ENCODE results near the gene ETV7.
"Not testable (repeated sequence)": the region's sequence is repeated elsewhere in the genome, so short reads cannot be mapped to it uniquely, and the experiment has no call there.

ETV7 gene

GRCh38 chr6:36414481-36414880, 27.0 kb upstream of the ETV7 start:
- H3K9me3 Mint-ChIP-seq = peaks cover 4% of the 10 kb centered on the region
- peaks cover 12% of the 10 kb centered on the region for H3K27me3 Mint-ChIP-seq (ENCODE audit: low read depth)
- H3K36me3 Mint-ChIP-seq (ENCODE audit: low read depth) = no peaks in the 10 kb centered on the region
- H3K4me3 Mint-ChIP-seq = no peak overlapping the region
- no peak for TF ChIP-seq CTCF (IDR thresholded peaks at IDR 0.05; ENCODE audit: unreplicated experiment in 3 of 3)
- no peak overlapping the region for H3K27ac Mint-ChIP-seq
- no peaks in the 10 kb centered on the region for H3K4me1 Mint-ChIP-seq

DNA sequence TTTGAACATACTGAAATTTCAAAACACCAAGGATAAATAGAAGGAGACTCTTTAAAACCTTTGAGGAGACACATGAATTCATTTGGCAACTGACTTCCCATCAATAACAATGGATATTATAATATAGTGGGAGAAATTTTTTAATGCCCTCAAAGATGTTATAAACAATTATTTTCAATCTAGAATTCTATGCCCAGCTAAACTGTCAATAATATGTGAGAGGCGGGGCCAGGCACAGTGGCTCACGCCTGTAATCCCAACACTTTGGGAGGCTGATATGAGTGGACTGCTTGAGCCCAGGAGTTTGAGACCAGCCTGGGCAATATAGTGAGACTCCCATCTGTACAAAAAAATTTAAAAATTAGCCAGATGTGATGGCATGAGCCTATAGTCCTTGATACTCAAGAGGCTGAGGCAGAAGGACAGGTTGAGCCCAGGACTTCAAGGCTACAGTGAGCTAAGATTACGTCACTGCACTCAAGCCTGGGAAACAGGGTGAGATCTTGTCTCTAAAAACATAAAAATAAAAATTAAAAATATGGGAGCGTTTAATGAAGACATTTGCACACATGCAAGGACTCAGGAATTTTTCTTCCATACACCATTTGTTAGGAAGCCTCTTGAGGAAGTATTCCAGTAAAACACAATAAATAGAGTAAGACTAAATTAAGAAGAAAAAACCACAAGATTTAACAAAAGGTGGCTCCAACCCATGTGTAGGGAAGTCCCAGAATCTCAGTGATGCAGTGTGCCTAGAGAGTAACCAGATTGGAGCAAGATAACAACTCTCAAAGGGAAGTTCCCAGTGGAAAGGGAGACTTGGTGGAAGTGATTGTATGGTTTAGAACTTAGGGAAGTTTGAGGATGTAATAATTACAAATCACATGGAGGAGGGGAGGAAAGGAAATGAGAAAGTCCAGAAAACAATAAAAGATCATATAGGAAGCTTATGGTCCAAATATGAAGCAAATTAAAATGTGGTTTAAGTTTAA, 26.3 kb upstream of the ETV7 start:
- Mint-ChIP-seq H3K4me3 (no peak overlapping the region), H3K4me1 (no peaks in the 10 kb centered on the region), H3K27me3 (ENCODE audit: low read depth) (peaks cover 12% of the 10 kb centered on the region), H3K36me3 (ENCODE audit: low read depth) (no peaks in the 10 kb centered on the region), H3K9me3 (peaks cover 4% of the 10 kb centered on the region), H3K27ac (no peak overlapping the region)
- no peak for TF ChIP-seq CTCF (IDR thresholded peaks at IDR 0.05; ENCODE audit: unreplicated experiment in 3 of 3)

DNA sequence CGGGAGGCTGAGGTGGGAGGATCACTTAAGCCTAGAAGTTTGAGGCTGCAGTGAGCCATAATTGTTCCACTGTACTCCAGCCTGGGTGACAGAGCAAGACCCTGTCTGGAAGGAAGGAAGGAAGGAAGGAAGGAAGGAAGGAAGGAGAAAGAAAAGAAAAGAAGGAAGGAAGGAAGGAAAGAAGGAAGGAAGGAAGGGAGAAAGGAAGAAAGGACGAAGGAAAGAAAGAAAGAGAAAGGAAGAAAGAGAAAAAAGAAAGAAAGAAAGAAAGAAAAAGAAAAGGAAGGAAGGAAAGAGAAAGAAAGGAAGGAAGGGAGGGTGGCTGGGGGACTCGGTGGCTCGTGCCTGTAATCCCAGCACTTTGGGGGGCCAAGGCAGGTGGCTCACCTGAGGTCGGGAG, 22.2 kb upstream of the ETV7 start:
- H3K27ac Mint-ChIP-seq, H3K9me3 Mint-ChIP-seq: not testable (repeated sequence)
- peaks cover 12% of the 10 kb centered on the region for H3K27me3 Mint-ChIP-seq (ENCODE audit: low read depth)

GRCh38 chr6:36404164-36404563, 16.7 kb upstream of the ETV7 start:
- H3K4me1 Mint-ChIP-seq = no peaks in the 10 kb centered on the region
- H3K27ac Mint-ChIP-seq = no peak overlapping the region
- no peak for TF ChIP-seq CTCF (IDR thresholded peaks at IDR 0.05; ENCODE audit: unreplicated experiment in 3 of 3)
- H3K27me3 Mint-ChIP-seq (ENCODE audit: low read depth) = peaks cover 4% of the 10 kb centered on the region
- no peak overlapping the region for H3K4me3 Mint-ChIP-seq
- H3K36me3 Mint-ChIP-seq (ENCODE audit: low read depth) = no peaks in the 10 kb centered on the region
- peaks cover 8% of the 10 kb centered on the region for H3K9me3 Mint-ChIP-seq

More for the DNA sequence above, 22.2 kb upstream of the ETV7 start:
- not testable (repeated sequence) for H3K4me3 Mint-ChIP-seq; H3K36me3 Mint-ChIP-seq (ENCODE audit: low read depth); H3K4me1 Mint-ChIP-seq

- no peaks in the 10 kb centered on the region for H3K36me3 Mint-ChIP-seq (ENCODE audit: low read depth)
- H3K4me1 Mint-ChIP-seq = no peaks in the 10 kb centered on the region
- no peak overlapping the region for H3K27ac Mint-ChIP-seq
- H3K9me3 Mint-ChIP-seq = peaks cover 13% of the 10 kb centered on the region
- H3K27me3 Mint-ChIP-seq (ENCODE audit: low read depth) = peaks cover 4% of the 10 kb centered on the region
- H3K4me3 Mint-ChIP-seq = no peak overlapping the region
- no peak for TF ChIP-seq CTCF (IDR thresholded peaks at IDR 0.05; ENCODE audit: unreplicated experiment in 3 of 3)
These were observed 15.0 kb upstream of the ETV7 start for GRCh38 chr6:36402481-36402880.

- TF ChIP-seq CTCF (IDR thresholded peaks at IDR 0.05; ENCODE audit: unreplicated experiment in 3 of 3) = no peak
- Mint-ChIP-seq H3K36me3 (ENCODE audit: low read depth) (no peaks in the 10 kb centered on the region), H3K4me1 (no peaks in the 10 kb centered on the region), H3K4me3 (no peak overlapping the region), H3K9me3 (peaks cover 13% of the 10 kb centered on the region), H3K27me3 (ENCODE audit: low read depth) (peaks cover 5% of the 10 kb centered on the region), H3K27ac (no peak overlapping the region)
These were observed 12.5 kb upstream of the ETV7 start for GRCh38 chr6:36399970-36400369.

Data from nephron (organoid).